HEK293T (cell line): Measurements from ENCODE around the gene MEA1.

Experiments used
- CTCF ChIA-PET: fragments of 350-600 bp; formaldehyde crosslinking; extraction: SDS; loops from one replicate; lab custom pipeline; 2021; ENCODE audit warnings: antibody characterized with exemption, inconsistent platforms; lab: Yijun Ruan, JAX
- POLR2A ChIA-PET: fragments of 350-600 bp; formaldehyde crosslinking; extraction: SDS; loops from one replicate; lab custom pipeline; 2020; ENCODE audit warnings: antibody characterized with exemption, inconsistent platforms; lab: Yijun Ruan, JAX
- DNase-seq: peaks from one replicate; pipeline ENCODE4 v3.0.0; 2012; ENCODE audit warnings: mixed read lengths; ENCODE audit errors: extremely low spot score
- ARNT ChIP-seq: fragments of 450-650 bp; IDR thresholded peaks from 2 replicates; pipeline ENCODE4 v1.6.1; 2017; ENCODE audit warnings: mild to moderate bottlenecking
- BHLHE40 ChIP-seq: fragments of 450-650 bp; IDR thresholded peaks from 2 replicates; pipeline ENCODE4 v1.6.1; 2016; ENCODE audit warnings: mild to moderate bottlenecking, moderate library complexity, borderline replicate concordance
- CTBP1 ChIP-seq: fragments of 450-650 bp; IDR thresholded peaks from 2 replicates; pipeline ENCODE4 v1.6.1; 2016; ENCODE audit warnings: borderline replicate concordance
- ELF4 ChIP-seq: fragments of 450-650 bp; IDR thresholded peaks from 2 replicates; pipeline ENCODE4 v1.6.1; 2017; ENCODE audit warnings: antibody characterized with exemption
- FOXA1 ChIP-seq: fragments of 450-650 bp; IDR thresholded peaks from 2 replicates; pipeline ENCODE4 v1.6.1; 2016; ENCODE audit warnings: mild to moderate bottlenecking
- FOXK2 ChIP-seq: fragments of 450-650 bp; IDR thresholded peaks from 2 replicates; pipeline ENCODE4 v1.6.1; 2016; ENCODE audit warnings: mild to moderate bottlenecking
- FOXM1 ChIP-seq: fragments of 450-650 bp; IDR thresholded peaks from 2 replicates; pipeline ENCODE4 v1.6.1; 2017; ENCODE audit warnings: mild to moderate bottlenecking, borderline replicate concordance
- HDGF ChIP-seq: fragments of 450-650 bp; IDR thresholded peaks from 2 replicates; pipeline ENCODE4 v1.6.1; 2017; ENCODE audit warnings: antibody characterized with exemption, borderline replicate concordance
- L3MBTL2 ChIP-seq: fragments of 450-650 bp; conservative IDR thresholded peaks from 2 replicates; pipeline ENCODE4 v1.6.1; 2016; ENCODE audit warnings: mild to moderate bottlenecking
- LEF1 ChIP-seq: fragments of 450-650 bp; IDR thresholded peaks from 2 replicates; pipeline ENCODE4 v1.6.1; 2017; ENCODE audit warnings: mild to moderate bottlenecking, borderline replicate concordance
- NFRKB ChIP-seq: fragments of 450-650 bp; IDR thresholded peaks from 2 replicates; pipeline ENCODE4 v1.6.1; 2016; ENCODE audit warnings: mild to moderate bottlenecking, moderate library complexity
- SP1 ChIP-seq: fragments of 450-650 bp; IDR thresholded peaks from 2 replicates; pipeline ENCODE4 v1.6.1; 2017
- SUZ12 ChIP-seq: fragments of 450-650 bp; IDR thresholded peaks from 2 replicates; pipeline ENCODE4 v1.6.1; 2016; ENCODE audit warnings: mild to moderate bottlenecking
- TARDBP ChIP-seq: fragments of 450-650 bp; IDR thresholded peaks from 2 replicates; pipeline ENCODE4 v1.6.1; 2016
- ZNF384 ChIP-seq: fragments of 450-650 bp; IDR thresholded peaks from 2 replicates; pipeline ENCODE4 v1.6.1; 2016
- TF ChIP-seq, protein P1 (sequence below): fragments of 450-650 bp; IDR thresholded peaks from 2 replicates; pipeline ENCODE4 v1.6.1; 2016

The MEA1 gene

GRCh38 chr6:42978839-42979522 is 34.8 kb downstream of the MEA1 start, which contains the start of gene PEX6:
PEX6 (minus strand) TSS chr6:42979181; CDS start chr6:42979150, 31 bp downstream.
- no peak for TF ChIP-seq TARDBP
- peak; percentile 66; the same call in 1 of the 2 replicates for TF ChIP-seq LEF1
- TF ChIP-seq, protein P1, sequence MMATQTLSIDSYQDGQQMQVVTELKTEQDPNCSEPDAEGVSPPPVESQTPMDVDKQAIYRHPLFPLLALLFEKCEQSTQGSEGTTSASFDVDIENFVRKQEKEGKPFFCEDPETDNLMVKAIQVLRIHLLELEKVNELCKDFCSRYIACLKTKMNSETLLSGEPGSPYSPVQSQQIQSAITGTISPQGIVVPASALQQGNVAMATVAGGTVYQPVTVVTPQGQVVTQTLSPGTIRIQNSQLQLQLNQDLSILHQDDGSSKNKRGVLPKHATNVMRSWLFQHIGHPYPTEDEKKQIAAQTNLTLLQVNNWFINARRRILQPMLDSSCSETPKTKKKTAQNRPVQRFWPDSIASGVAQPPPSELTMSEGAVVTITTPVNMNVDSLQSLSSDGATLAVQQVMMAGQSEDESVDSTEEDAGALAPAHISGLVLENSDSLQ, result no peak
- TF ChIP-seq L3MBTL2, result peak; percentile 36; the same call in 1 of the 2 replicates
- peak; percentile 59 for TF ChIP-seq ELF4
- TF ChIP-seq FOXM1, result no peak
- no peak for TF ChIP-seq FOXA1
- TF ChIP-seq NFRKB, result no peak
- TF ChIP-seq ZNF384, result no peak
- no peak for TF ChIP-seq SP1
- no peak for TF ChIP-seq ARNT
- no peak for TF ChIP-seq SUZ12
- TF ChIP-seq BHLHE40, result no peak
- no peak for TF ChIP-seq FOXK2
- no peak for TF ChIP-seq HDGF
- TF ChIP-seq CTBP1, result no peak
- POLR2A ChIA-PET, result interaction anchor here (0.7 to 3.9 kb wide), 32 partner anchors 9 to 265 kb away, joined by 3 to 47 read pairs (median 5); partner anchors contain the start of genes CNPY3, CUL7, GNMT and KLC4
- CTCF ChIA-PET, result interaction anchor here (1.1 kb wide), 1 partner anchor 80 kb away, joined by 4 read pairs; no protein-coding TSS in a partner anchor
- DNase-seq, result peak; percentile 84

GRCh38 chr6:42978487-42978838 is 35.3 kb downstream of the MEA1 start:
- ChIA-PET POLR2A (interaction anchor here (0.7 to 3.9 kb wide), 28 partner anchors 9 to 264 kb away, joined by 3 to 47 read pairs (median 5); partner anchors contain the start of genes CNPY3, CUL7, GNMT and KLC4), CTCF (interaction anchor here (0.5 to 1.1 kb wide), 2 partner anchors 79 to 391 kb away, joined by 4 read pairs; partner anchors contain the start of gene ZNF318)
- TF ChIP-seq L3MBTL2, result no peak
- no peak for TF ChIP-seq FOXK2
- no peak for TF ChIP-seq FOXA1
- no peak for TF ChIP-seq BHLHE40
- TF ChIP-seq ZNF384, result no peak
- TF ChIP-seq TARDBP, result no peak
- TF ChIP-seq CTBP1, result no peak
- TF ChIP-seq NFRKB, result no peak
- TF ChIP-seq SUZ12, result no peak
- TF ChIP-seq, protein P1, result no peak
- TF ChIP-seq LEF1, result no peak
- TF ChIP-seq ELF4, result no peak
- TF ChIP-seq FOXM1, result no peak
- no peak for TF ChIP-seq ARNT
- TF ChIP-seq HDGF, result no peak
- peak; percentile 39 for DNase-seq

DNA sequence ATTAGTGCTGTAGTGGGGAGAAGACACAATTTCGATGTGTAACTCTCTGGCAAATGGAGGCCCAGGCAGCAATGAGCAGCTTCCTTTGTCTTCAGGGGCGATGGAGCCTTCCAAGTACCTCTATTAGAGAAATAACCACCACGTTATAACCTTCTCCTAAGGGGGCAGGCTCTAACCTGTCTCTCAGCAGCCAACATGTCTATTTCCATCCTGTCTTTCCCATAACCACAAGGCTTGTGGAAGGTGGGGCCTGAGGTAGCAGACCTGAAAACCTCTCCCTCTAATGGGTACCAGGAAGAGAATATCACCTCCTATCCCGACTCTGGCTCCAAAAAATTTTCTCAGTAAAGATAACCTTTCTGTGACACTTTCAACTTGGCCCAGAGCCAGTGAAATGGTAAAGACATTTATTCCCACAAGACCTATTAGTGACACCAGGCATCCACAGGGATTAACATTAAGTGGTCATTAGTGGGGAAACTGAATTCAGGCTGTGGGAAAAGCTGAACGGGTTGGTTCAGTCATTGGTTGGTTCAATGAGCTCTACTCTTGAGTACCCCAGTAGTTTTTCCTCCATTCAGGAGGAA is 38.7 kb downstream of the MEA1 start:
- CTCF ChIA-PET, result interaction anchor here (0.7 kb wide), 1 partner anchor 12 kb away, joined by 3 read pairs; no protein-coding TSS in a partner anchor
- DNase-seq, result no peak
- TF ChIP-seq HDGF, result no peak
- no peak for TF ChIP-seq SP1
- TF ChIP-seq ZNF384, result no peak
- TF ChIP-seq FOXA1, result no peak
- no peak for TF ChIP-seq NFRKB
- no peak for TF ChIP-seq CTBP1
- no peak for TF ChIP-seq FOXK2
- TF ChIP-seq LEF1, result no peak
- TF ChIP-seq FOXM1, result no peak
- TF ChIP-seq TARDBP, result no peak
- TF ChIP-seq, protein P1, result no peak
- no peak for TF ChIP-seq BHLHE40
- no peak for TF ChIP-seq L3MBTL2
- no peak for TF ChIP-seq ELF4
- TF ChIP-seq ARNT, result no peak
- no peak for TF ChIP-seq SUZ12
- POLR2A ChIA-PET, result interaction anchor here (2.1 kb wide), 1 partner anchor 9 kb away, joined by 16 read pairs; the partner anchor contains the start of gene PPP2R5D

DNA sequence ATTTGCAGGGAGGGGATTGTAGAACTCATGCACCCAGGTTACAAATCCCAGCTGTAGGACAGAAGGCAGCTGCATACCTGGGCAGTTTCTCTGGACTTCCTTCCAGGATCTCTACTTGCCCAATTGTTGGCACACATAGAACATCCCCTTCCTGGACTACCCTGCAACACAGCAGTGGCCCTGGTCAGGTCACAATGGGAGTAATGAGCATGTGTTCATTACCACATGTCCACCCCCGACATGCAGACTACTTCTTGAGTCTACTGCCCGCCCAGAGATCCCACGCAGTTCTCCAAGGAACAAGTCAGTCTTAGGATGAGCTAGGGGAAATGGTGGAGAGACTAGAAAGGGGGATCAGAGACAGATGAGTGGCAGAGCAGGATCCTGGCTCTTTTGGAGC is 39.8 kb downstream of the MEA1 start:
- ChIA-PET CTCF (no interaction called here), POLR2A (interaction anchor here (1.2 to 1.4 kb wide), 3 partner anchors 10 to 48 kb away, joined by 3 to 14 read pairs (median 3); partner anchors contain the start of genes PPP2R5D and RRP36)
- DNase-seq, result no peak
- TF ChIP-seq HDGF (no peak), FOXK2 (no peak), LEF1 (no peak)

GRCh38 chr6:42971746-42972327 is 41.9 kb downstream of the MEA1 start:
- DNase-seq, result no peak
- TF ChIP-seq SP1 (no peak), ARNT (no peak), SUZ12 (no peak), TARDBP (no peak)
- TF ChIP-seq, protein P1, result no peak
- POLR2A ChIA-PET, result interaction anchor here (1.2 to 2.0 kb wide), 5 partner anchors 12 to 259 kb away, joined by 4 to 16 read pairs (median 7); partner anchors contain the start of genes CNPY3, KLC4, KLHDC3 and MEA1
- CTCF ChIA-PET, result no interaction called here
